ES-I3 (cell line): ENCODE measurements around the gene ADAMTS14.
"Not testable (repeated sequence)": the region's sequence is repeated elsewhere in the genome, so short reads cannot be mapped to it uniquely, and the experiment has no call there.

ENCODE experiments used
- H3K36me3 ChIP-seq: 2 replicates; pipeline ENCODE4 v1.6.1; 2013; ENCODE audit warnings: mild to moderate bottlenecking, low read length, control low read depth, moderate library complexity; ENCODE audit not compliant: insufficient read depth
- H3K4me1 ChIP-seq: 2 replicates; pipeline ENCODE4 v1.6.1; 2013; ENCODE audit warnings: mild to moderate bottlenecking, control low read depth, low read length; ENCODE audit not compliant: insufficient read depth
- H3K9ac ChIP-seq: 2 replicates; pipeline ENCODE4 v1.6.1; 2013; ENCODE audit warnings: low read depth, mild to moderate bottlenecking, low read length, moderate library complexity
- H3K9me3 ChIP-seq: 2 replicates; pipeline ENCODE4 v1.6.1; 2013; ENCODE audit warnings: mild to moderate bottlenecking, low read length, moderate library complexity; ENCODE audit not compliant: control insufficient read depth, insufficient read depth

Gene ADAMTS14, protein sequence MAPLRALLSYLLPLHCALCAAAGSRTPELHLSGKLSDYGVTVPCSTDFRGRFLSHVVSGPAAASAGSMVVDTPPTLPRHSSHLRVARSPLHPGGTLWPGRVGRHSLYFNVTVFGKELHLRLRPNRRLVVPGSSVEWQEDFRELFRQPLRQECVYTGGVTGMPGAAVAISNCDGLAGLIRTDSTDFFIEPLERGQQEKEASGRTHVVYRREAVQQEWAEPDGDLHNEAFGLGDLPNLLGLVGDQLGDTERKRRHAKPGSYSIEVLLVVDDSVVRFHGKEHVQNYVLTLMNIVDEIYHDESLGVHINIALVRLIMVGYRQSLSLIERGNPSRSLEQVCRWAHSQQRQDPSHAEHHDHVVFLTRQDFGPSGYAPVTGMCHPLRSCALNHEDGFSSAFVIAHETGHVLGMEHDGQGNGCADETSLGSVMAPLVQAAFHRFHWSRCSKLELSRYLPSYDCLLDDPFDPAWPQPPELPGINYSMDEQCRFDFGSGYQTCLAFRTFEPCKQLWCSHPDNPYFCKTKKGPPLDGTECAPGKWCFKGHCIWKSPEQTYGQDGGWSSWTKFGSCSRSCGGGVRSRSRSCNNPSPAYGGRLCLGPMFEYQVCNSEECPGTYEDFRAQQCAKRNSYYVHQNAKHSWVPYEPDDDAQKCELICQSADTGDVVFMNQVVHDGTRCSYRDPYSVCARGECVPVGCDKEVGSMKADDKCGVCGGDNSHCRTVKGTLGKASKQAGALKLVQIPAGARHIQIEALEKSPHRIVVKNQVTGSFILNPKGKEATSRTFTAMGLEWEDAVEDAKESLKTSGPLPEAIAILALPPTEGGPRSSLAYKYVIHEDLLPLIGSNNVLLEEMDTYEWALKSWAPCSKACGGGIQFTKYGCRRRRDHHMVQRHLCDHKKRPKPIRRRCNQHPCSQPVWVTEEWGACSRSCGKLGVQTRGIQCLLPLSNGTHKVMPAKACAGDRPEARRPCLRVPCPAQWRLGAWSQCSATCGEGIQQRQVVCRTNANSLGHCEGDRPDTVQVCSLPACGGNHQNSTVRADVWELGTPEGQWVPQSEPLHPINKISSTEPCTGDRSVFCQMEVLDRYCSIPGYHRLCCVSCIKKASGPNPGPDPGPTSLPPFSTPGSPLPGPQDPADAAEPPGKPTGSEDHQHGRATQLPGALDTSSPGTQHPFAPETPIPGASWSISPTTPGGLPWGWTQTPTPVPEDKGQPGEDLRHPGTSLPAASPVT

DNA sequence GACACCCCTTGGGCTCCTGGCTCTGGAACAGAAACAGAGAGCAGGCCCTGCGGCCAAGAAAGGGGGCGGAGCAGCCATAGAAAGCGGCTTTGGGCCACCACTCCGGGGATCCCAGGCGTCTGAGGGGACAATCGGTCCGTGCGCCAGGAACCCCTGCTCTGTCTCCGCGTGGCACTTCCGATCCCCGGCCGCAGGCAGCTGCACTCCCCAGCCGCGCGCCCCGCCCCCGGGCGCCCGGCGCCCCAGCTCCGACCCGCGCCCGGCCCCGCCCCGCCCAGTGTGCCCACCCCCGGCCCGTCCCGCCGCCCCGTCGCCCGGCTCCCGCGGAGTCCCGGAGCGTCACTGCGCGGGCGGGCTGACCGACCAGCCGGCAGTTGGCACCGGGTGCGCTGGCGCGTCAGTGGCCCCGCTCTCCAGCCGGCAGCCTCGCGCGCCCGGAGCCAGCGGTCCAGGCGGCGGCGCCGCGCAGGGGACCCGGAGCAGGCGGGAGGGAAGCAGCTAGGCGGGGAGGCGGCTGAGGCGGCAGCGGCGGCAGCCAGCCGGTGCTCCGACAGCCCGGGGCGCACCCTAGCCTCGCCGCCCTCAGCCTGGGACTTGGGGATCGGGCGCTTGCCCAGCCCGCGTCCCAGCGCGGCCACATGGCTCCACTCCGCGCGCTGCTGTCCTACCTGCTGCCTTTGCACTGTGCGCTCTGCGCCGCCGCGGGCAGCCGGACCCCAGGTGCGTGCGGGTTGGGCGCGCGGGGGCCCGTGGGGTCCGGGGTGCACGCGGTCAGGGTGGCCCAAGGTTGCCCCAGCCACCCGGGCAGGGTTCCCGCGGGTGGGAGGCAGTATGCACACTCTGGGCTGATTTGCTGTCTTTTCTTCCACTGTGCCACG, at the start of gene ADAMTS14:
ADAMTS14 (plus strand) TSS at position 342 of the 878 bp plus-strand sequence; CDS start at position 639, 297 bp downstream.
- H3K36me3 ChIP-seq: no peaks in the 10 kb centered on the region

DNA sequence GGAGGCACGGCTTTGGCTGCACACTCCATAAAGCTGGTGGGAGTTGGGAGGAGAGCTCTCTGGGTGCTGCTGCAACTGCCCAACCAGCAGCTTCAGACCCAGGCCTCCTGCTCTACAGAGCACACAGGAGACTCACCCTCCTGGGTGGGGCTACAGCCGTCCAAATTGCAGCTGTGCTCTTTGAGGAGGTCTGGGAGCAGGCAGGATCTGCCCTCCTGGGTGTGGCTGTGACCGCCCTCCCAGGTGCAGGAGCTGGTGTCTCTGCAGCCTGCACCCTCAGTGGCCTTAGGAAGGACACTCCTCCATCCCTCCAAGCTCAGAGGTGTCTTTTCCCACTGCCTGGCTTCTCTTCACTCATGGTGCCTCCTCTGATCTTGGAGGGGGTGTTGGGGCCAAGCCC, 49.8 kb upstream of the ADAMTS14 start:
- H3K9me3 ChIP-seq: peaks cover 14% of the 10 kb centered on the region
- H3K4me1 ChIP-seq: peaks cover 30% of the 10 kb centered on the region
- H3K9ac ChIP-seq: no peak overlapping the region
- no peaks in the 10 kb centered on the region for H3K36me3 ChIP-seq

More for the DNA sequence above, at the start of gene ADAMTS14:
- no peaks in the 10 kb centered on the region for H3K4me1 ChIP-seq
- H3K9me3 ChIP-seq: no peaks in the 10 kb centered on the region
- H3K9ac ChIP-seq: peak within 1 kb of the TSS; percentile 51

DNA sequence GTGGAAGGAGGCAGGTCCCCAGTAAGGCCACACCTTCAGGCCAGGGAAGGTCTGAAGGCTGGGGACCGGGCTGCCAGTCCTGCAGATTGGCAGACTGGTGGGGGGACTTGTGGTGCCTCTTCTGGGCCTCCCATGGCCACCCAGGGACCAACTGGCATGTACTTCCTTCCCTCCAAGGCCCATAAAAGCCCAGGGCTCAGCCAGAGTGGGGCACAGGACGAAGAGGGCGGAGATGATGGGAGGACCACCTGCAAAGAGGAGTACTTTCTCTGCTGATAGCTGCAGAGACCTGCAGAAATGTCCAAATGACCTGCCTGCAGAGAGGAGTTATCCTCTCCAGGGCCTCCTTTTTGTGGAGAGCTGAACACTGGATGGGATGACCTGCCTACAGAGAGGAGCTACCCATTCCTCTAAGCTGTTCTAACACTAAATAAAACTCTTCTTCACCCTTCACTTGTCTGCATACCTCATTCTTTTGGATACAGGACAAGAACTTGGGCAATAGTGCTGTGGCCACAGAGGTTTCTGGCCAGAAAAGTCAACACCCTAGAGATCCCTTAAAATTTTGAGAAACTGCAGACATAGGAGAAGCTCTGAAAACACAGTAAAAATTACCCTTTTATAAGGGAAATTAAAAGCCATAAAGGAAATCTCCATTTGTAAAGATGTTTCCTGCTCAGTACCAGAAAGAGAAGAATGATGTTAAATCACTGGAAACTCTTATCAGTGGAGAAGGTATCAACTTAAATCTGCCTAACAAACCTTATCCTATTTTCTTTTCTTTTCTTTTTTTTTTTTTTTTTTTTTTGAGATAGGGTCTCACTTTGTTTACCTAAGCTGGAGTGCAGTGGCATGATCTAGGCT, 49.1 kb upstream of the ADAMTS14 start:
- Histone ChIP-seq H3K9me3 (peaks cover 18% of the 10 kb centered on the region), H3K4me1 (peaks cover 30% of the 10 kb centered on the region), H3K9ac (no peak overlapping the region), H3K36me3 (no peaks in the 10 kb centered on the region)

DNA sequence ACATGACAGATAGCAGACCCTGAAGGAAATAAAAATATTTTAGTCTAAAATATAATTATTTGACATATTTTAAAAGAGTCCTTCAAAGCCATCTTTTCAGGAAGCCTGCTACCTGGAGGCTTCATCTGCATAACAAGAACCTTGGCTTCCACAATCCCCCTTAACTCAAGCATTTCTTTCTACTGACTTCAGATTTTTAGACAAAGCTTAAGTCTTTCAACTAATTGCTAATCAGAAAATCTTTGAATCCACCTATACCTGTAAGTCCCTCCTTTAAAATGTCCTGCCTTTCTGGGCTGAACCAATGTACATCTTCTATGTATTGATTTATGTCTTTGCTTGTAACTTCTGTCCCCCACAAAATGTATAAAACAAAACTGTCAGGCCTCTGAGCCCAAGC, 46.2 kb upstream of the ADAMTS14 start:
- Histone ChIP-seq H3K4me1 (peaks cover 30% of the 10 kb centered on the region), H3K9me3 (peaks cover 17% of the 10 kb centered on the region), H3K36me3 (no peaks in the 10 kb centered on the region), H3K9ac (no peak overlapping the region)

DNA sequence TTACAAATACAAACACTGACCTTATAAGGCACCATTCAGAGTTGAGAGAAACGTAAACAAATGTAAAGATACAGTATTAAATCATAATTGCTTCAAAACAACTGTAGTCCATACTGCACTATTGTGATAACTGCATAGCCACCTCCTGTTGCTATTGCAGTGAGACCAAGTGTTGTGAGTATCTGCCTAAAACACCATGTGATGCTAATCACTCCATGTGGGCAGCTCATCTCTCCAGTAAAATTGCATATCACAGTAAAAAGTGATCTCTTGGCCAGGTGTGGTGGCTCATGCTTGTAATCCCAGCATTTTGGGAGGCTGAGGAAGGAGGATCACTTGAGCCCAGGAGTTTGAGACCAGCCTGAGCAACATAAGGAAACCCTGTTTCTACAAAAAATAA, 43.0 kb upstream of the ADAMTS14 start:
- no peaks in the 10 kb centered on the region; the same call in 1 of the 2 replicates for H3K36me3 ChIP-seq
- no peak overlapping the region for H3K9ac ChIP-seq
- H3K4me1 ChIP-seq: peaks cover 19% of the 10 kb centered on the region
- peaks cover 21% of the 10 kb centered on the region for H3K9me3 ChIP-seq

DNA sequence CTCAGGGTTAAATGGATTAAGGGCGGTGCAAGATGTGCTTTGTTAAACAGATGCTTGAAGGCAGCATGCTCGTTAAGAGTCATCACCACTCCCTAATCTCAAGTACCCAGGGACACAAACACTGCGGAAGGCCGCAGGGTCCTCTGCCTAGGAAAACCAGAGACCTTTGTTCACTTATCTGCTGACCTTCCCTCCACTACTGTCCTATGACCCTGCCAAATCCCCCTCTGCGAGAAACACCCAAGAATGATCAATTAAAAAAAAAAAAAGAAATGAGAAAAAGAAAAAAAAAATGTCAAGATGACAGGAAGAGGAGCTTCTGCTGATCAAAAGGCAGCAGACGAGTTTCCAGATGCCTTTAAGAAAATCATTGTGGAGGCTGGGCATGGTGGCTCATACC, 40.6 kb upstream of the ADAMTS14 start:
- H3K36me3 ChIP-seq, H3K9ac ChIP-seq, H3K4me1 ChIP-seq: not testable (repeated sequence)
- peaks cover 19% of the 10 kb centered on the region for H3K9me3 ChIP-seq

DNA sequence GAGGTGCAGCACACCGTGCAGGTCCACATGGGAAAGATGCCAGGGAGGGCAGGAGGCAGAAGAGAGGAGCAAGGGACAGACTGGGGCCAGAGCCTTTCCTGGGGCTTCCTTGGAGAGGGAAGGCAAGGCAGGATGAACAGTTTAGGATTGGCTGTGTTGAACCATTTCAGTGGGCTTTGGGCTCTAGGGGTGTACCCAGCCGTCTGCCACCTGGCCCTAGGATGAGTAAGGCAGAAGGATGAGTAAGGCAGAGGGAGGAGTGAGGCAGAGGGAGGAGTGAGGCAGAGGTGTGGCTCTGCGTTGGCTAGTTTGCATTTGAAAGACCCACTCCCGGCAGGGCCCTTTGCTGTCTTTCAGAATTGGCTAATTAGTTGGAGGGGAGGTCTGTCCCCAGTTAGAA, 38.3 kb upstream of the ADAMTS14 start:
- Histone ChIP-seq H3K4me1 (0 out of 2 replicates have a peak, but pooled peaks cover 3% of the 10 kb centered on the region), H3K9me3 (peaks cover 6% of the 10 kb centered on the region; the same call in 1 of the 2 replicates)

DNA sequence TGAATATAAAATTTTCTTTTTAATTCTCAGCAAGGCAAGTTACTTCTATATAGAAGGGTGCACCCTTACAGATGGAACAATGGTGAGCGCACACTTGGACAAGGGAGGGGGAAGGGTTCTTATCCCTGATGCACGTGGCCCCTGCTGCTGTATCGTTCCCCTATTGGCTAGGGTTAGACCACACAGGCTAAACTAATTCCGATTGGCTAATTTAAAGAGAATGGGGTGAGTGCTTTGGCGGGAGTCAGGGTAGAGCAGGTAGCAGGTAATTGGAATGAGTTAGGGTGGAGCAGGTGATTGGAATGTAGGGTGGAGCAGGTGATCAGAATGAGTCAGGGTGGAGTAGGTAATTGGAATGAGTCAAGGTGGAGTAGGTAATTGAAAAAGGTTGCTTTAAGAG, 37.8 kb upstream of the ADAMTS14 start:
- not testable (repeated sequence) for H3K9me3 ChIP-seq, H3K9ac ChIP-seq, H3K36me3 ChIP-seq, H3K4me1 ChIP-seq

More for the DNA sequence above, 38.3 kb upstream of the ADAMTS14 start:
- H3K9ac ChIP-seq: no peak overlapping the region
- no peaks in the 10 kb centered on the region; the same call in 1 of the 2 replicates for H3K36me3 ChIP-seq

DNA sequence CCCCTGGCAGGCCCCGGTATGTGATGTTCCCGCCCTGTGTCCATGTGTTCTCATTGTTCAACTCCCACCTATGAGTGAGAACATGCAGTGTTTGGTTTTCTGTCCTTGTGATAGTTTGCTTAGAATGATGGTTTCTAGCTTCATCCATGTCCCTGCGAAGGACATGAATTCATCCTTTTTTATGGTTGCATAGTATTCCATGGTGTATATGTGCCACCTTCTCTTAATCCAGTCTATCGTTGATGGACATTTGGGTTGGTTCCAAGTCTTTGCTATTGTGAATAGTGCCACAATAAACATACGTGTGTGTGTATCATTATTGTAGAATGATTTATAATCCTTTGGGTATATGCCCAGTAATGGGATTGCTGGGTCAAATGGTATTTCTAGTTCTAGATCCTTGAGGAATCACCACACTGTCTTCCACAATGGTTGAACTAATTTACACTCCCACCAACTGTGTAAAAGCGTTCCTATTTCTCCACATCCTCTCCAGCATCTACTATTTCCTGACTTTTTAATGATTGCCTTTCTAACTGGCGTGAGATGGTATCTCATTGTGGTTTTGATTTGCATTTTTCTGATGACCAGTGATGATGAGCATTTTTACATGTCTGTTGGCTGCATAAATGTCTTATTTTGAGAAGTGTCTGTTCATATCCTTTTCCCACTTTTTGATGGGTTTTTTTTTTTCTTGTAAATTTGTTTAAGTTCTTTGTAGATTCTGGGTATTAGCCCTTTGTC, 32.5 kb upstream of the ADAMTS14 start:
- not testable (repeated sequence) for H3K36me3 ChIP-seq, H3K9ac ChIP-seq, H3K9me3 ChIP-seq, H3K4me1 ChIP-seq

DNA sequence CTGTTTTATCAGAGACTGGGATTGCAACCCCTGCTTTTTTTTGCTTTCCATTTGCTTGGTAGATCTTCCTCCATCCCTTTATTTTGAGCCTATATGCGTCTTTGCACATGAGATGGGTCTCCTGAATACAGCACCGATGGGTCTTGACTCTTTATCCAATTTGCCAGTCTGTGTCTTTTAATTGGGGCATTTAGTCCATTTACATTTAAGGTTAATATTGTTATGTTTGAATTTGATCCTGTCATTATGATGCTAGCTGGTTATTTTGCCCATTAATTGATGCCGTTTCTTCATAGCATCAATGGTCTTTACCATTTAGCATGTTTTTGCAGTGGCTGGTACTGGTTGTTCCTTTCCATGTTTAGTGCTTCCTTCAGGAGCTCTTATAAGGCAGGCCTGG, 29.0 kb upstream of the ADAMTS14 start:
- H3K4me1 ChIP-seq, H3K36me3 ChIP-seq, H3K9ac ChIP-seq, H3K9me3 ChIP-seq: not testable (repeated sequence)

DNA sequence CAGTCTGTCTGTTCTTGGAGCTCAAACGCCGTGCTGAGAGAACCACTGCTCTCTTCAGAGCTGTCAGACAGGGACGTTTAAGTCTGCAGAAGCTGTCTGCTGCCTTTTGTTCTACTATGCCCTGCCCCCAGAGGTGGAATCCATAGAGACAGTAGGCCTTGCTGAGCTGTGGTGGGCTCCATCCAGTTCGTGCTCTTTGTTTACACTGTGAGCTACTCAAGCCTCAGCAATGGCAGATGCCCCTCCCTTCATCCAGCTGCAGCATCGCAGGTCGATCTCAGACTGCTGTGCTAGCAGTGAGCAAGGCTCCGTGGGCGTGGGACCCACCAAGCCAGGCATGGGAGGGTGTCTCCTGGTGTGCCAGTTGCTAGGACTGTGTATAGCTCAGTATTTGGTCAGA, 27.3 kb upstream of the ADAMTS14 start:
- not testable (repeated sequence) for H3K4me1 ChIP-seq, H3K36me3 ChIP-seq, H3K9ac ChIP-seq
- H3K9me3 ChIP-seq: peaks cover 15% of the 10 kb centered on the region

DNA sequence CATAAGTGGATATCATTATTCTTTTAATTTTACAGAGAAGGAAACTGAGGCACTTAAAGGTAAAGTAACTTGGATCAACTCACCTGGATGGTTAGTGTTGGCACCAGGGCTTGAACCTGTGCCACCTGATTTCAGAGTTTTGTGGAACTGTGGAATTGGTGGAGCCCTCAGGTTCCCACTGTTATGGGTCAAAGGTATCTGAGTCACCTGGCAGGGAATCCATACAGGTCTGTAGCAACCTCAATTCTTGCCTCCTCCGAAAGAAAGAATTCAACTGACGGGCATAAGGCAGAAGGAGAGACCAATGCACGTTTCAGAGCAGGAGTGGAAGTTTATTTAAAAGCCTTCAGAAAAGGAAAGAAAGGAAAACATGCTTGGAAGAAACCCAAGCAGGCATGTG, 25.2 kb upstream of the ADAMTS14 start:
- no peak overlapping the region for H3K9ac ChIP-seq
- no peaks in the 10 kb centered on the region for H3K4me1 ChIP-seq
- H3K9me3 ChIP-seq: peaks cover 19% of the 10 kb centered on the region
- H3K36me3 ChIP-seq: no peaks in the 10 kb centered on the region
